Measurements from ENCODE around the gene IL1RAP. TPM values are rescaled to one million over a fixed set of nuclear protein-coding genes. Genes with fewer than 3 reads are reported as not detected.

The IL1RAP gene
- total RNA-seq, 2 experiments from 2014 or later: 2.1 to 5.6 TPM

- ChIA-PET POLR2A (no interaction called here), CTCF (ENCODE audit: unreplicated experiment) (no interaction called here)
- DNase-seq (ENCODE audit: low spot score): peak; percentile 6
- no peak overlapping the region for H2AFZ ChIP-seq (ENCODE audit: low read length)
- no peaks in the 10 kb centered on the region for H3K9me3 ChIP-seq (ENCODE audit: low read length)
- H3K4me3 ChIP-seq (ENCODE audit: low read depth, low read length, poor library complexity, severe bottlenecking): no peak overlapping the region
- H3K9me2 ChIP-seq (ENCODE audit: insufficient read depth, low read length): no peaks in the 10 kb centered on the region
- H3K36me3 ChIP-seq (ENCODE audit: insufficient read depth, low read length): no peaks in the 10 kb centered on the region
- H3K27ac ChIP-seq (ENCODE audit: low read depth, low read length, poor library complexity, severe bottlenecking): no peak overlapping the region
- no peaks in the 10 kb centered on the region for H4K20me1 ChIP-seq (ENCODE audit: insufficient read depth, low read length)
- TF ChIP-seq EZH2phosphoT487 (IDR thresholded peaks at IDR 0.05; ENCODE audit: borderline replicate concordance, low read depth, low read length): no peak
- TF ChIP-seq, protein P1, sequence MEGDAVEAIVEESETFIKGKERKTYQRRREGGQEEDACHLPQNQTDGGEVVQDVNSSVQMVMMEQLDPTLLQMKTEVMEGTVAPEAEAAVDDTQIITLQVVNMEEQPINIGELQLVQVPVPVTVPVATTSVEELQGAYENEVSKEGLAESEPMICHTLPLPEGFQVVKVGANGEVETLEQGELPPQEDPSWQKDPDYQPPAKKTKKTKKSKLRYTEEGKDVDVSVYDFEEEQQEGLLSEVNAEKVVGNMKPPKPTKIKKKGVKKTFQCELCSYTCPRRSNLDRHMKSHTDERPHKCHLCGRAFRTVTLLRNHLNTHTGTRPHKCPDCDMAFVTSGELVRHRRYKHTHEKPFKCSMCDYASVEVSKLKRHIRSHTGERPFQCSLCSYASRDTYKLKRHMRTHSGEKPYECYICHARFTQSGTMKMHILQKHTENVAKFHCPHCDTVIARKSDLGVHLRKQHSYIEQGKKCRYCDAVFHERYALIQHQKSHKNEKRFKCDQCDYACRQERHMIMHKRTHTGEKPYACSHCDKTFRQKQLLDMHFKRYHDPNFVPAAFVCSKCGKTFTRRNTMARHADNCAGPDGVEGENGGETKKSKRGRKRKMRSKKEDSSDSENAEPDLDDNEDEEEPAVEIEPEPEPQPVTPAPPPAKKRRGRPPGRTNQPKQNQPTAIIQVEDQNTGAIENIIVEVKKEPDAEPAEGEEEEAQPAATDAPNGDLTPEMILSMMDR (conservative IDR thresholded peaks at IDR 0.05; ENCODE audit: low read length): no peak
- BruUV-seq (replicated peaks): no TSS peak
- intact Hi-C loops (cut with micrococcal nuclease; ENCODE audit: unreplicated experiment): no loop called here
- H3K79me2 ChIP-seq (ENCODE audit: insufficient read depth, low read depth, low read length): no peaks in the 10 kb centered on the region
- H3K4me1 ChIP-seq (ENCODE audit: insufficient read depth, low read length, poor library complexity, severe bottlenecking): peaks cover 10% of the 10 kb centered on the region
- no peak overlapping the region for H3K4me2 ChIP-seq (ENCODE audit: low read length)
Measured at GRCh38 chr3:190512666-190513065, 1.2 kb upstream of the IL1RAP start.

- BruUV-seq (replicated peaks): no TSS peak
- CTCF ChIA-PET (ENCODE audit: unreplicated experiment): no interaction called here
- no peaks in the 10 kb centered on the region for H3K9me2 ChIP-seq (ENCODE audit: insufficient read depth, low read length)
- H3K4me3 ChIP-seq (ENCODE audit: low read depth, low read length, poor library complexity, severe bottlenecking): peak overlapping the region; percentile 73
- peak; percentile 7 for DNase-seq (ENCODE audit: low spot score)
- H3K79me2 ChIP-seq (ENCODE audit: insufficient read depth, low read depth, low read length): no peaks in the 10 kb centered on the region
- H4K20me1 ChIP-seq (ENCODE audit: insufficient read depth, low read length): no peaks in the 10 kb centered on the region
- peak overlapping the region; percentile 93 for H2AFZ ChIP-seq (ENCODE audit: low read length)
- no peaks in the 10 kb centered on the region for H3K9me3 ChIP-seq (ENCODE audit: low read length)
- POLR2A ChIA-PET: interaction anchor here (0.5 to 0.8 kb wide), 4 partner anchors 9 to 454 kb away, joined by 3 to 4 read pairs (median 3); no protein-coding TSS in a partner anchor
- intact Hi-C loops (cut with micrococcal nuclease; ENCODE audit: unreplicated experiment): no loop called here
- no peaks in the 10 kb centered on the region for H3K36me3 ChIP-seq (ENCODE audit: insufficient read depth, low read length)
- H3K27ac ChIP-seq (ENCODE audit: low read depth, low read length, poor library complexity, severe bottlenecking): no peak overlapping the region
- peak overlapping the region; percentile 70 for H3K4me2 ChIP-seq (ENCODE audit: low read length)
- peaks cover 10% of the 10 kb centered on the region for H3K4me1 ChIP-seq (ENCODE audit: insufficient read depth, low read length, poor library complexity, severe bottlenecking)
- no peak for TF ChIP-seq EZH2phosphoT487 (IDR thresholded peaks at IDR 0.05; ENCODE audit: borderline replicate concordance, low read depth, low read length)
- TF ChIP-seq, protein P1 (conservative IDR thresholded peaks at IDR 0.05; ENCODE audit: low read length): no peak
Measured at GRCh38 chr3:190514413-190515153, 698 bp downstream of the IL1RAP start.

- BruUV-seq (replicated peaks): no TSS peak
- Histone ChIP-seq H3K9me2 (ENCODE audit: insufficient read depth, low read length) (no peaks in the 10 kb centered on the region), H2AFZ (ENCODE audit: low read length) (no peak overlapping the region), H3K79me2 (ENCODE audit: insufficient read depth, low read depth, low read length) (no peaks in the 10 kb centered on the region), H3K4me1 (ENCODE audit: insufficient read depth, low read length, poor library complexity, severe bottlenecking) (peaks cover 10% of the 10 kb centered on the region), H3K9me3 (ENCODE audit: low read length) (no peaks in the 10 kb centered on the region), H3K36me3 (ENCODE audit: insufficient read depth, low read length) (no peaks in the 10 kb centered on the region), H3K4me3 (ENCODE audit: low read depth, low read length, poor library complexity, severe bottlenecking) (no peak overlapping the region), H4K20me1 (ENCODE audit: insufficient read depth, low read length) (no peaks in the 10 kb centered on the region), H3K4me2 (ENCODE audit: low read length) (no peak overlapping the region), H3K27ac (ENCODE audit: low read depth, low read length, poor library complexity, severe bottlenecking) (no peak overlapping the region)
- intact Hi-C loops (cut with micrococcal nuclease; ENCODE audit: unreplicated experiment): no loop called here
- DNase-seq (ENCODE audit: low spot score): no peak
- TF ChIP-seq EZH2phosphoT487 (IDR thresholded peaks at IDR 0.05; ENCODE audit: borderline replicate concordance, low read depth, low read length): no peak
- TF ChIP-seq, protein P1 (conservative IDR thresholded peaks at IDR 0.05; ENCODE audit: low read length): no peak
- POLR2A ChIA-PET: no interaction called here
- CTCF ChIA-PET (ENCODE audit: unreplicated experiment): no interaction called here
Measured at GRCh38 chr3:190516416-190516815, 2.5 kb downstream of the IL1RAP start.
